Glutamatergic neuron (in vitro differentiated cells): ENCODE data around the gene ACTR3. TPM values are rescaled to one million over a fixed set of nuclear protein-coding genes. Genes with fewer than 3 reads are reported as not detected.
"Not testable (repeated sequence)": the region's sequence is repeated elsewhere in the genome, so short reads cannot be mapped to it uniquely, and the experiment has no call there.

Experiments
- DNase-seq: peaks from one replicate; pipeline ENCODE4 v3.0.0; 2022
- H3K27ac Mint-ChIP-seq: one replicate; pipeline ENCODE4 v1.8.0; 2020; ENCODE audit warnings: mild to moderate bottlenecking, mixed read lengths, inconsistent platforms; ENCODE audit not compliant: unreplicated experiment
- H3K27me3 Mint-ChIP-seq: one replicate; pipeline ENCODE4 v1.8.0; 2020; ENCODE audit warnings: mild to moderate bottlenecking, moderate library complexity, mixed read lengths, inconsistent platforms; ENCODE audit not compliant: unreplicated experiment
- H3K36me3 Mint-ChIP-seq: one replicate; pipeline ENCODE4 v1.8.0; 2020; ENCODE audit warnings: mild to moderate bottlenecking, mixed read lengths, inconsistent platforms; ENCODE audit not compliant: unreplicated experiment
- H3K4me1 Mint-ChIP-seq: one replicate; pipeline ENCODE4 v1.8.0; 2020; ENCODE audit warnings: mild to moderate bottlenecking, low read depth, mixed read lengths, inconsistent platforms; ENCODE audit not compliant: unreplicated experiment
- H3K4me3 Mint-ChIP-seq: one replicate; pipeline ENCODE4 v1.8.0; 2020; ENCODE audit warnings: mild to moderate bottlenecking, mixed read lengths, inconsistent platforms; ENCODE audit not compliant: unreplicated experiment
- H3K9me3 Mint-ChIP-seq: one replicate; pipeline ENCODE4 v1.8.0; 2020; ENCODE audit warnings: mild to moderate bottlenecking, moderate library complexity, mixed read lengths, inconsistent platforms; ENCODE audit not compliant: unreplicated experiment
- CTCF ChIP-seq: fragments of 200-600 bp; sonication (generic); IDR thresholded peaks from one replicate; pipeline ENCODE4 v1.5.0; 2021; ENCODE audit not compliant: partially characterized antibody, unreplicated experiment
- total RNA-seq: library from RNA; stranded (reverse); fragmentation: NEBNext Ultra II Directional; extraction: Animal tissue kit (Norgen Biotek cat#: 25700); gene quantifications from one replicate; pipeline ENCODE4 v1.2.1, GENCODE V29; 2021; ENCODE audit not compliant: unreplicated experiment

The ACTR3 gene
- total RNA-seq, 1 donor from 2014 or later: 154 TPM

- H3K36me3 Mint-ChIP-seq: no peaks in the 10 kb centered on the region
- TF ChIP-seq CTCF: no peak
- no peaks in the 10 kb centered on the region for H3K27me3 Mint-ChIP-seq
- H3K4me1 Mint-ChIP-seq: peaks cover 8% of the 10 kb centered on the region
- no peak overlapping the region for H3K27ac Mint-ChIP-seq
- no peaks in the 10 kb centered on the region for H3K9me3 Mint-ChIP-seq
- no peak overlapping the region for H3K4me3 Mint-ChIP-seq
- no peak for DNase-seq
These were observed 36.0 kb downstream of the ACTR3 start for GRCh38 chr2:113925884-113926283.

GRCh38 chr2:113926314-113926713 is 36.4 kb downstream of the ACTR3 start:
- TF ChIP-seq CTCF: no peak
- Mint-ChIP-seq H3K27me3 (no peaks in the 10 kb centered on the region), H3K4me3 (no peak overlapping the region), H3K27ac (no peak overlapping the region), H3K9me3 (no peaks in the 10 kb centered on the region), H3K36me3 (no peaks in the 10 kb centered on the region), H3K4me1 (peaks cover 9% of the 10 kb centered on the region)
- DNase-seq: no peak

GRCh38 chr2:113930448-113930847 is 40.6 kb downstream of the ACTR3 start:
- no peak overlapping the region for H3K4me3 Mint-ChIP-seq
- H3K9me3 Mint-ChIP-seq: no peaks in the 10 kb centered on the region
- no peak for TF ChIP-seq CTCF
- DNase-seq: no peak
- peaks cover 3% of the 10 kb centered on the region for H3K36me3 Mint-ChIP-seq
- no peaks in the 10 kb centered on the region for H3K27me3 Mint-ChIP-seq
- H3K27ac Mint-ChIP-seq: no peak overlapping the region
- peaks cover 10% of the 10 kb centered on the region for H3K4me1 Mint-ChIP-seq

- H3K4me1 Mint-ChIP-seq: no peaks in the 10 kb centered on the region
- H3K9me3 Mint-ChIP-seq: peaks cover 3% of the 10 kb centered on the region
- no peak for DNase-seq
- H3K27me3 Mint-ChIP-seq: no peaks in the 10 kb centered on the region
- no peak overlapping the region for H3K4me3 Mint-ChIP-seq
- no peak overlapping the region for H3K27ac Mint-ChIP-seq
- H3K36me3 Mint-ChIP-seq: peaks cover 19% of the 10 kb centered on the region
- TF ChIP-seq CTCF: no peak
These were observed 47.6 kb downstream of the ACTR3 start for GRCh38 chr2:113937501-113937900.

GRCh38 chr2:113940891-113941290 is 51.0 kb downstream of the ACTR3 start:
- Mint-ChIP-seq H3K27ac (no peak overlapping the region), H3K27me3 (no peaks in the 10 kb centered on the region), H3K4me3 (no peak overlapping the region), H3K4me1 (no peaks in the 10 kb centered on the region), H3K9me3 (peaks cover 6% of the 10 kb centered on the region), H3K36me3 (peaks cover 22% of the 10 kb centered on the region)
- no peak for DNase-seq
- no peak for TF ChIP-seq CTCF

- H3K27ac Mint-ChIP-seq, H3K4me3 Mint-ChIP-seq, H3K9me3 Mint-ChIP-seq, H3K4me1 Mint-ChIP-seq, H3K27me3 Mint-ChIP-seq, DNase-seq, H3K36me3 Mint-ChIP-seq: not testable (repeated sequence)
These were observed 55.9 kb downstream of the ACTR3 start for GRCh38 chr2:113945784-113946183.

GRCh38 chr2:113950906-113951305 is 61.0 kb downstream of the ACTR3 start:
- H3K4me1 Mint-ChIP-seq, H3K4me3 Mint-ChIP-seq, DNase-seq, H3K9me3 Mint-ChIP-seq, H3K27ac Mint-ChIP-seq, H3K36me3 Mint-ChIP-seq, H3K27me3 Mint-ChIP-seq: not testable (repeated sequence)
